Epithelial cell of esophagus (primary cell): Measurements from ENCODE around the gene ZNF8.

ENCODE experiments used
- DNase-seq: peaks from one replicate; pipeline ENCODE4 v3.0.0; 2010; ENCODE audit warnings: low read depth
- H3K4me3 ChIP-seq: 2 replicates; pipeline ENCODE4 v1.5.1; 2011; ENCODE audit warnings: mild to moderate bottlenecking, low read length, control low read depth
- TF ChIP-seq, protein P1 (sequence below): IDR thresholded peaks from 2 replicates; pipeline ENCODE4 v1.5.1; 2011; ENCODE audit warnings: low read depth, mild to moderate bottlenecking, low read length, control low read depth, inconsistent platforms; ENCODE audit not compliant: insufficient read depth; ENCODE audit errors: missing control alignments

The ZNF8 gene

DNA sequence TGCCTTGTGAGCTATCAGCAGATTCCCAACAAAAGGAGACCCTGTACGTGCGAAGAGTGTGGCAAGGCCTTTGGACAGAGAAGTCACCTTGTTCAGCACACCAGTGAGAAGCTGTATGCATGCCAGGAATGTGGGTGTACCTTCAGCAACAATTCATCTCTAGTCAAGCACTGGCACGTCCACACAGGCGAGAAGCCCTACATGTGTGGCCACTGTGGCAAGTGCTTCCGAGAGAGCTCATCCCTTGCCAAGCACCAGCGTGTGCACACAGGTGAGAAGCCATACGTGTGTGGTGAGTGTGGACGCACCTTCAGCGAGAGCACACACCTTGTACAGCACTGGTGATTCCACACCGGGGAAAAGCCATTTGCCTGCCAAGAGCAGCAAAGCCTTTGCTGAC is 40.5 kb downstream of the ZNF8 start:
- DNase-seq, result peak; percentile 95
- TF ChIP-seq, protein P1, sequence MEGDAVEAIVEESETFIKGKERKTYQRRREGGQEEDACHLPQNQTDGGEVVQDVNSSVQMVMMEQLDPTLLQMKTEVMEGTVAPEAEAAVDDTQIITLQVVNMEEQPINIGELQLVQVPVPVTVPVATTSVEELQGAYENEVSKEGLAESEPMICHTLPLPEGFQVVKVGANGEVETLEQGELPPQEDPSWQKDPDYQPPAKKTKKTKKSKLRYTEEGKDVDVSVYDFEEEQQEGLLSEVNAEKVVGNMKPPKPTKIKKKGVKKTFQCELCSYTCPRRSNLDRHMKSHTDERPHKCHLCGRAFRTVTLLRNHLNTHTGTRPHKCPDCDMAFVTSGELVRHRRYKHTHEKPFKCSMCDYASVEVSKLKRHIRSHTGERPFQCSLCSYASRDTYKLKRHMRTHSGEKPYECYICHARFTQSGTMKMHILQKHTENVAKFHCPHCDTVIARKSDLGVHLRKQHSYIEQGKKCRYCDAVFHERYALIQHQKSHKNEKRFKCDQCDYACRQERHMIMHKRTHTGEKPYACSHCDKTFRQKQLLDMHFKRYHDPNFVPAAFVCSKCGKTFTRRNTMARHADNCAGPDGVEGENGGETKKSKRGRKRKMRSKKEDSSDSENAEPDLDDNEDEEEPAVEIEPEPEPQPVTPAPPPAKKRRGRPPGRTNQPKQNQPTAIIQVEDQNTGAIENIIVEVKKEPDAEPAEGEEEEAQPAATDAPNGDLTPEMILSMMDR, result no peak
- no peak overlapping the region for H3K4me3 ChIP-seq

DNA sequence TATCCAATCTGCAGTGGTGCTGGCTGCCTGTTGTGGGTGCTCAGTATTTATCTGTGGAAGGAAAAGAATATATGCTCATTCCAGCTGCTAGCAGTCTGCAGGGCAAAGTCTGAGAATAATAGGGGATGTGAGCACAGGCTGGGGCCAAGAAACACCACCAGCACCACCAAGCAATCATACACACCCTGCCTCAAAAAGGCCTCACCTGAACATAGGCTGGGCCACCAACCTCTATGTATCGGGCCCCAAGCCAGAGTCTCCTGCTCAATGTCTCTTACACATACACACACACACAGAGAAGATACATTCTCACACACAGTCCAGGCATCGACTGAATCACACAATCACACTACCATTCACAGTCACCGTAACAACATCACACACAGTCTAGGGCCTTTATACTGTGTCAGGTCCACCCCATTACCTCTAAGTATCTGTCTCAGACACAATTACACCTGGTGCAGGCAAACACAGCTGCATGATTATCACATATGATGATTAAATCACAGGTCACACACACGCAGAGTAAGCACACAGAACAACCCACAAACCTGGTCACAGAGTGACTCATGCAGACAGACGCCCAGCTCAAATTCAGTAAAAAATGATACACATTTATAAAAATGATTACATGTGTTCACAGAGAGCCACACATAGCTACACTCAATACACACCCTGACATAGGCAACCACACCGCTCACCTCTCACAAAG is 46.7 kb downstream of the ZNF8 start:
- H3K4me3 ChIP-seq, result peak overlapping the region; percentile 94
- TF ChIP-seq, protein P1, result no peak
- DNase-seq, result peak; percentile 77

DNA sequence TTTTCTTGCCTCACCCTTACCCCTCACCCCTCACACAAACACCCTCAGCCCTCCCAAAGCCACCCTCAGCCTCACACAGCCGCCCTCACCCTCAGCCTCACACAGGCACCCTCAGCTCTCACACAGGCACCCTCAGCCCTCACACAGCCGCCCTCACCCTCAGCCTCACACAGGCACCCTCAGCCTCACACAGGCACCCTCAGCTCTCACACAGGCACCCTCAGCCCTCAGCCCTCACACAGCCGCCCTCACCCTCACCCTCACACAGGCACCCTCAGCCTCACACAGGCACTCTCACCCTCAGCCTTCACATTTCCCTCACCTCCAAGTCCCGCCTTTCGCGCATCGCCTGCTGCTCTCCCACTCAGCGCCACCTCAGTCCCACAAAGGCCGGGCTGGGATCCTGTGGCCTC is 47.8 kb downstream of the ZNF8 start:
- H3K4me3 ChIP-seq, result peak overlapping the region; percentile 94
- no peak for DNase-seq
- TF ChIP-seq, protein P1, result no peak

DNA sequence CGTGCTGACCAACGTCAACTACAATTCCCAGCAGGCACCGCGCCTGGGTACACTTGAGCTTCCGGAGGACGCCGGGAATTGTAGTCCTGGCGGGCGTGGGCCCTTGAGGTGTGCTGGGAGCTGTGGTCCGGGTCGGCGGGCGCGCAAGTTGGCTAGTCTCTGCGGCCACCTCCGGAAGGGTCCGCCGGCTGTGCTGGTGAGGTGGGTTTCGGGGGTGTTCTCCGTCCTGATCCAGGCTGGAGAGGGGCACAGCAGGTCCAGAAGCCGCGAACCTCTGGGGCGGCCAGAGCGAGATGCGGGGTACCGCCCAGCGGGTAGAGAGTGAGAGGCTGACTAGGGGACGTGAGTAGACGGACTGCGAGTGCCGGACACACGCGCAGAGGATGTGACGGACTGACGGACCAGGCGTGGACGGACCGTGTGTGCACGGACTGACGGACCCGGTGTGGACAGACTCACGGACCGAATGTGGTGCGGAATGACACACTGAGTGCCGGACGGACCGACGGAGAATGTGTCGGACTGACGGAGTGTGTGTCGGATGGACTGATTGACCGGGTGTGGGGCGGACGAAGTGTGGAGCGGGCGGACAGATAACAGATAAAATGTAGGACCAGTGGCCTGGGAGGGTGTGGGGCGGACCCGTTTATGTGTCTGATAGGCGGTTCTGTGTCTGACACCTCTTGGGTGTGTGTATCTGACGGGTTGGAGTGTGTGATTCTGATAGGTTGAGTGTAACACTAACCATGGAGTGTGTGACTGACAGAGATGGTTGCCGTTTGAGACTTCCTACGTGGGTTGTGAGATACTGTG is 48.4 kb downstream of the ZNF8 start, which contains the start of gene ZSCAN22:
TSS of gene ZSCAN22 (plus strand) at position 81 of the 813 bp plus-strand sequence. CDS start 7,809 bp downstream, outside the sequence.
- peak within 1 kb of the TSS; percentile 94 for H3K4me3 ChIP-seq
- TF ChIP-seq, protein P1, result no peak
- DNase-seq, result peak; percentile 98

DNA sequence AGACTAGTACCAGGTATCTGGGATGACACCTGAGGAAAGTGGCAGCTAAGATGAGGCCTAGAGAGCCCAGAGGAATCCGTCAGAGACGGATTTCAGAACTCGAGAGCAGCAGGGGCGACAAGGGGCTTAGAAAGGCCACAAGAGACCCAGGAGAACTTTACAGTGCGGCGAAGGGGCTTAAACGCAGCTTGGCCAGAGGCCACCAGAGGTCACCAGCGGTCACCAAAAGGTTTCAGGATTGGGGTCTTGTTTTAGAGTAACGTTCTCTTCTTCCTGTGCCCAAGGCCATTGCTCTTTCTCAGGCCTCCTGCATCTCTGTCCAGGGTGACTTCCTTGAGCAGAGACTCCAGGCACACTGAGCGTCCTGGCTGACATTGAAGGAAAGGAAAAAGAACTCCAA is 50.2 kb downstream of the ZNF8 start:
- DNase-seq, result no peak
- TF ChIP-seq, protein P1, result no peak
- no peak overlapping the region for H3K4me3 ChIP-seq

DNA sequence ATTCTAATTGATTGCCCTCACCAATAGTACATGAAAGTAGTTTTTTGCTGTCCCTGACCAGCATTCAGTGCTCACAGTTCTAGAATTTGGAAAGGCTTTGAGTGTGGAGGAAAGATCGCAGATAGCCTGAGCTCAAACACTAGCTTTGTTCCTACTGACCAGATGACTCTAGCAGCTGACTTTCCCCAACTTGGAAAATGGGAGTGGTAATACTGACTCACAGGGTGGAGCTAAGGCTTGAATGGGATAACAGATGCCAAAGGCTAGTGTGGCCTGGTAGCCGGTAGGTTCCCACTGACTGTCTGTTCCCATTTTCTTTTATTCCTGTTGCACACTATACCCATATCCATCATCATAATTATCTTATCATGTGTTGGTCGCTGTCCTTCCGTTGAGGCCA is 51.7 kb downstream of the ZNF8 start:
- no peak overlapping the region for H3K4me3 ChIP-seq
- DNase-seq, result peak; percentile 78
- TF ChIP-seq, protein P1, result no peak
